Measurements from ENCODE around the gene AK1. TPM values are rescaled to one million over a fixed set of nuclear protein-coding genes. Genes with fewer than 3 reads are reported as not detected.
"Not testable (repeated sequence)": the region's sequence is repeated elsewhere in the genome, so short reads cannot be mapped to it uniquely, and the experiment has no call there.

Gene AK1
- total and polyA plus RNA-seq, 7 donors = 310 to 854 (median 778) TPM

GRCh38 chr9:127847178-127847510 lies 30.3 kb downstream of the AK1 start:
- Histone ChIP-seq H3K27ac (peak overlapping the region; percentile 62), H3K4me3 (peak overlapping the region; percentile 74), H3K36me3 (ENCODE audit: insufficient read depth in 1 of 2, low read depth in 1 of 2) (peaks cover 0 to 18% of the 10 kb centered on the region in 2 donors), H3K4me1 (peaks cover 6% of the 10 kb centered on the region), H3K9me3 (no peaks in the 10 kb centered on the region), H3K27me3 (ENCODE audit: insufficient read depth in 3 of 3, low read length in 2 of 3) (no peaks in the 10 kb centered on the region)
- WGBS, 3 donors = 26 to 44% (median 35%) methylated on average over 6 of the region's 6 CpGs
- ATAC-seq (peak; percentile 46 to 71 (median 48)), DNase-seq (no peak)
- no peak for TF ChIP-seq CTCF (IDR thresholded peaks at IDR 0.05)
- intact Hi-C loops (cut with DNase I) = no loop called here

- ATAC-seq (peak; percentile 13 to 48 (median 22)), DNase-seq (peak in 1 of 2 donors; percentile 48)
- Histone ChIP-seq H3K4me3 (peak overlapping the region; percentile 74), H3K9me3 (no peaks in the 10 kb centered on the region), H3K4me1 (peaks cover 6% of the 10 kb centered on the region), H3K27me3 (ENCODE audit: insufficient read depth in 3 of 3, low read length in 2 of 3) (no peaks in the 10 kb centered on the region), H3K36me3 (ENCODE audit: insufficient read depth in 1 of 2, low read depth in 1 of 2) (peaks cover 0 to 20% of the 10 kb centered on the region in 2 donors), H3K27ac (peak overlapping the region; percentile 62)
- intact Hi-C loops (cut with DNase I) = no loop called here
- TF ChIP-seq CTCF (IDR thresholded peaks at IDR 0.05) = no peak
- 49 to 65% (median 57%) methylated on average over 17 to 18 of the region's 18 CpGs for WGBS, 3 donors
Observed at GRCh38 chr9:127846443-127847177, 30.9 kb downstream of the AK1 start.

- Histone ChIP-seq H3K36me3 (ENCODE audit: insufficient read depth in 1 of 2, low read depth in 1 of 2) (peaks cover 0 to 24% of the 10 kb centered on the region in 2 donors), H3K4me3 (peak overlapping the region; percentile 74), H3K27ac (peak overlapping the region; percentile 62)
- intact Hi-C loops (cut with DNase I); H3K9me3 ChIP-seq; H3K27me3 ChIP-seq (ENCODE audit: insufficient read depth in 3 of 3, low read length in 2 of 3); H3K4me1 ChIP-seq; DNase-seq; ATAC-seq: not testable (repeated sequence)
- 96 to 100% (median 98%) methylated on average over 4 of the region's 4 CpGs for WGBS, 3 donors
Observed at GRCh38 chr9:127845619-127846018, 31.9 kb downstream of the AK1 start.

GRCh38 chr9:127844821-127845359 lies 32.6 kb downstream of the AK1 start:
- peak; percentile 48 to 76 for DNase-seq
- ATAC-seq = peak in 3 of 4 donors; percentile 31 to 59 (median 41)
- Histone ChIP-seq H3K27ac (peak overlapping the region; percentile 62), H3K4me1 (peaks cover 6% of the 10 kb centered on the region), H3K9me3 (no peaks in the 10 kb centered on the region), H3K36me3 (ENCODE audit: insufficient read depth in 1 of 2, low read depth in 1 of 2) (peaks cover 0 to 27% of the 10 kb centered on the region in 2 donors), H3K27me3 (ENCODE audit: insufficient read depth in 3 of 3, low read length in 2 of 3) (no peaks in the 10 kb centered on the region), H3K4me3 (peak overlapping the region; percentile 74)
- WGBS, 3 donors = 61 to 65% (median 63%) methylated on average over 16 of the region's 16 CpGs
- TF ChIP-seq CTCF (IDR thresholded peaks at IDR 0.05) = no peak
- intact Hi-C loops (cut with DNase I) = no loop called here

DNA sequence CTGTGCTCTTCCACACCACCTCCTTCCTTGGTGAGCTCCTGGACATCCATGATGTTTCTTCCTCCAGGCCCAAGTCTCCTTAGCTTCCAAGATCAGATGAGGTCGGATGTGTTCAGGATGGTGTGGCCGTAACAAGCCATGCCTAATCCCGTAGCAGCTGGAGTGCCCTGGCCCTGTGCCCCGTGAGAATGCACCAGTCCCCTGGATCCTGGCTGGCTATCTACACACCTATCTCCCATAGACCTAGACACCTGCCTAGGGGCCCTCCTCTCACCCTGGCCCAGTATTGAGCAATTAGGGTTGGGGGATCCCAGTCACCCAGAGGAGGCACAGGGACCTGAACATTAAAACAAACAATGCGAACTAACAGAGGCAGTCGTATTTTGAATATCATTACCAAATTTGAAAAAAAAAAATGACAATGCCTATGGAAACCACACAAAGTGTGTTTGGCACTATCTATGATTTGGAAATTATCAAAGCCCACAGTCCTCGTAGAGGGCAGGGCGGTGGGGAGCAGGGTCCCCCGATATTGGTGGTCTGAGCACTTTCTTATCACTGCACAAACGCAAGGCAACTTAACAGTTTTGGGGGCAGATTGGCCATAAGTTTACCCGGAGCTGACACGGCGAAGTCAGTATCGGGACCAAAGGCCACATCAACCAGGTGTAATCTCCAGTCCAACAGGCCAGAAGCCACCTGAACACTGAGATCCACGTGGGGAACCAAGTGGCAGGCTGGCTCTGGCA lies 36.2 kb downstream of the AK1 start:
- Histone ChIP-seq H3K4me1 (peaks cover 15% of the 10 kb centered on the region), H3K9me3 (no peaks in the 10 kb centered on the region), H3K27ac (no peak overlapping the region), H3K36me3 (ENCODE audit: insufficient read depth in 1 of 2, low read depth in 1 of 2) (peaks cover 0 to 27% of the 10 kb centered on the region in 2 donors), H3K4me3 (no peak overlapping the region), H3K27me3 (ENCODE audit: insufficient read depth in 3 of 3, low read length in 2 of 3) (no peaks in the 10 kb centered on the region)
- WGBS, 3 donors = 56 to 65% (median 60%) methylated on average over 15 of the region's 15 CpGs
- DNase-seq (no peak), ATAC-seq (no peak)
- intact Hi-C loops (cut with DNase I) = no loop called here
- no peak for TF ChIP-seq CTCF (IDR thresholded peaks at IDR 0.05)

Data from psoas muscle (tissue), 8 donors.